Type B pancreatic cell (in vitro differentiated cells): ENCODE data around the gene TMEM87B. TPM values are rescaled to one million over a fixed set of nuclear protein-coding genes. Genes with fewer than 3 reads are reported as not detected.
A peak's percentile ranks its signal among the peaks of the same experiment; 100 is the strongest.

Experiments used
- DNase-seq: peaks from one replicate; pipeline ENCODE4 v3.0.0; 2021; ENCODE audit warnings: mixed read lengths; ENCODE audit not compliant: unreplicated experiment; ENCODE audit errors: extremely low spot score
- H3K27ac Mint-ChIP-seq: 2 replicates; pipeline ENCODE4 v1.8.0; 2021; ENCODE audit warnings: mild to moderate bottlenecking, mixed read lengths
- H3K27me3 Mint-ChIP-seq: 2 replicates; pipeline ENCODE4 v1.8.0; 2021; ENCODE audit warnings: mixed read lengths
- H3K36me3 Mint-ChIP-seq: 2 replicates; pipeline ENCODE4 v1.8.0; 2021; ENCODE audit warnings: mixed read lengths
- H3K4me1 Mint-ChIP-seq: one replicate; pipeline ENCODE4 v1.8.0; 2021; ENCODE audit warnings: mixed read lengths; ENCODE audit not compliant: unreplicated experiment
- H3K4me3 Mint-ChIP-seq: 2 replicates; pipeline ENCODE4 v1.8.0; 2021; ENCODE audit warnings: mild to moderate bottlenecking, mixed read lengths
- H3K9me3 Mint-ChIP-seq: 2 replicates; pipeline ENCODE4 v1.8.0; 2021; ENCODE audit warnings: mixed read lengths
- CTCF ChIP-seq: fragments of 200-600 bp; sonication (generic); conservative IDR thresholded peaks from 2 replicates; pipeline ENCODE4 v1.5.0; 2021; ENCODE audit warnings: antibody characterized with exemption, mild to moderate bottlenecking
- total RNA-seq: library from RNA; stranded (reverse); gene quantifications from 2 replicates; pipeline ENCODE4 v1.2.1, GENCODE V29; 2021; ENCODE audit warnings: low replicate concordance

TMEM87B gene
- total RNA-seq, 1 donor from 2014 or later: 15.5 TPM

- Mint-ChIP-seq H3K4me1 (peaks cover 17% of the 10 kb centered on the region), H3K4me3 (no peak overlapping the region), H3K27me3 (no peaks in the 10 kb centered on the region), H3K36me3 (peaks cover 31% of the 10 kb centered on the region), H3K9me3 (peaks cover 9% of the 10 kb centered on the region), H3K27ac (no peak overlapping the region)
- no peak for DNase-seq
- no peak for TF ChIP-seq CTCF
Measured at GRCh38 chr2:112027767-112028166, 27.3 kb upstream of the TMEM87B start.

- DNase-seq: no peak
- H3K27ac Mint-ChIP-seq: peak overlapping the region; percentile 57
- H3K4me3 Mint-ChIP-seq: no peak overlapping the region
- H3K4me1 Mint-ChIP-seq: peaks cover 21% of the 10 kb centered on the region
- TF ChIP-seq CTCF: no peak
- H3K27me3 Mint-ChIP-seq: no peaks in the 10 kb centered on the region
- peaks cover 30% of the 10 kb centered on the region for H3K36me3 Mint-ChIP-seq
- peaks cover 9% of the 10 kb centered on the region for H3K9me3 Mint-ChIP-seq
Measured at GRCh38 chr2:112029164-112029563, 25.9 kb upstream of the TMEM87B start.

- Mint-ChIP-seq H3K27ac (peak overlapping the region; percentile 84), H3K4me3 (peak overlapping the region; percentile 54), H3K27me3 (no peaks in the 10 kb centered on the region), H3K9me3 (peaks cover 9% of the 10 kb centered on the region), H3K36me3 (peaks cover 19% of the 10 kb centered on the region), H3K4me1 (peaks cover 21% of the 10 kb centered on the region)
- no peak for DNase-seq
- no peak for TF ChIP-seq CTCF
Measured at GRCh38 chr2:112031473-112032223, 23.4 kb upstream of the TMEM87B start.

- Mint-ChIP-seq H3K4me3 (peak overlapping the region; percentile 54), H3K36me3 (peaks cover 17% of the 10 kb centered on the region), H3K27me3 (no peaks in the 10 kb centered on the region), H3K27ac (peak overlapping the region; percentile 84), H3K4me1 (peaks cover 21% of the 10 kb centered on the region), H3K9me3 (peaks cover 9% of the 10 kb centered on the region)
- no peak for TF ChIP-seq CTCF
- DNase-seq: no peak
Measured at GRCh38 chr2:112032224-112032586, 22.9 kb upstream of the TMEM87B start.

GRCh38 chr2:112032689-112033465, 22.2 kb upstream of the TMEM87B start:
- peak; percentile 19 for TF ChIP-seq CTCF
- Mint-ChIP-seq H3K36me3 (peaks cover 17% of the 10 kb centered on the region), H3K4me1 (peaks cover 21% of the 10 kb centered on the region), H3K4me3 (peak overlapping the region; percentile 54), H3K9me3 (peaks cover 13% of the 10 kb centered on the region), H3K27me3 (no peaks in the 10 kb centered on the region), H3K27ac (peak overlapping the region; percentile 84)
- DNase-seq: no peak
